Measurements from ENCODE around the gene EIF1B.
A peak's percentile ranks its signal among the peaks of the same experiment; 100 is the strongest.
"Not testable (repeated sequence)": the region's sequence is repeated elsewhere in the genome, so short reads cannot be mapped to it uniquely, and the experiment has no call there.

EIF1B gene

DNA sequence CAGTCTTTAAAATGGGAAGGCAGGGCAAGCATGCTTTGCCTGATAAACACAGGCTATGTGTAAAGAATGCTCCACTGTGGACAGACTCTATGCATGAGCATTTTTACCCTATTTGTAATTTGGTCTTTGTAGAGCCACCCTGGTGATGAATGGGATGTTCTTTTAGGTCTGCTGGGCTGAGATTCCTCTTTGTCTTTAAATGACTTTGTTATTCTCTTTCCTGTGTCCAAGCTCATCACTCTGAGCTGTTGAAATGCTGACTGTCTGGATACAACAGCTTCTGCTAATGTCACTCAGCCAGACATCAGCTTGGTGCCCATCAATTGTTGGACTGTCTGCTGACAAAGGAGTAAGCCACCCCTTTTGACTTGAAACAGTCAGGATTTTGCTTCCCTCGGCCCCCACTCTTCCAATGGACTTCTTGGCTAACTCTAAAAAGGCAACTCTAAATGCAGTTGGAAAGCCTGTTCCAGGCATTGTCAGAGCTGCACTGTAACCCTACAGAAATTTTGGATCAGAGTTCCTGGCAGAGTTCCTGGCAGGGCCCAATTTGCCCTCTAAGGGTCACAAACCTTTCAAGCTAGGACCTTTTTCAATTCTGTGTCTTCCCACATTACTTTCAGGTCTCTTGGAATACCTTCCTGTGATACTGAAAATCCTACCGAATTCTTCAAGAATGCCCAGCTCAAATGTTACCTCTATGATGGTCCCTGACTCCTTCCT lies 40.5 kb upstream of the EIF1B start:
- no peak overlapping the region for H3K18ac ChIP-seq (ENCODE audit: low read length)
- H2AK5ac ChIP-seq (ENCODE audit: low read length) = no peak overlapping the region
- H3K79me2 ChIP-seq (ENCODE audit: control insufficient read depth, insufficient read depth, low read length) = no peaks in the 10 kb centered on the region
- no peak for DNase-seq
- no peaks in the 10 kb centered on the region for H3K4me1 ChIP-seq (ENCODE audit: control insufficient read depth, low read depth, low read length)
- H3K9ac ChIP-seq (ENCODE audit: low read length) = no peak overlapping the region
- H3K56ac ChIP-seq (ENCODE audit: low read length) = no peak overlapping the region
- no peak overlapping the region for H2BK15ac ChIP-seq (replicated peaks; ENCODE audit: low read depth)
- H4K5ac ChIP-seq (ENCODE audit: low read length) = no peak overlapping the region
- H3K36me3 ChIP-seq (ENCODE audit: control insufficient read depth, insufficient read depth, low read length) = no peaks in the 10 kb centered on the region
- no peak overlapping the region for H3K4me3 ChIP-seq (ENCODE audit: low read length)
- H3K4me2 ChIP-seq (ENCODE audit: low read length) = no peak overlapping the region
- WGBS (ENCODE audit: extremely low coverage, insufficient coverage, low lambda C conversion rate) = no CpG with 5 or more reads among the region's 2 CpGs
- no peaks in the 10 kb centered on the region for H3K79me1 ChIP-seq (ENCODE audit: low read length)
- H4K8ac ChIP-seq (ENCODE audit: low read depth, low read length) = no peak overlapping the region
- no peak overlapping the region for H2BK5ac ChIP-seq (ENCODE audit: low read length)
- no peak overlapping the region for H3K4ac ChIP-seq (ENCODE audit: low read depth, low read length)
- H2BK120ac ChIP-seq (ENCODE audit: low read depth, low read length) = no peak overlapping the region
- H3K23ac ChIP-seq (ENCODE audit: low read length) = no peak overlapping the region
- H3K27ac ChIP-seq (ENCODE audit: low read depth, low read length) = no peak overlapping the region
- H3K27me3 ChIP-seq (ENCODE audit: insufficient read depth, low read length, poor library complexity) = no peaks in the 10 kb centered on the region

DNA sequence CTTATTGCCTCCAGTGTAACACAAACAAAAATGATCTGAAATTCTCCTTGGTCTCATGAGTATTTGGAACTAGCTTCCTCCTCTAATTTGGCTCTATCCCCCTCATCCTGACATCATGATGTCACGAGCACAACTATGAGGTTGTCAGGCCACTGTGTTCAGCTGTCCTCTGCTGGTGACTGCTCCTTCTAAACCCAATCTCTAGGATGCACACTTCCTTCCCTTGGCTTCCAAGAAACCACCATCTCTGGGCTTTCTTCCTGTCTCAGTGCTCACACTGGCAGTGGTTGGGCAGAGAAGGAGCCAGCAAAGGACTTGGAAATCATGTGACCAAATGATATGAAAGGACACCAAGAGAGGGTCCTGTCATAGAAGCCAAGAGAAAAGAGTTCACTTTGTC lies 30.7 kb upstream of the EIF1B start:
- Histone ChIP-seq H3K27me3 (ENCODE audit: insufficient read depth, low read length, poor library complexity) (no peaks in the 10 kb centered on the region), H2AK5ac (ENCODE audit: low read length) (no peak overlapping the region), H2BK120ac (ENCODE audit: low read depth, low read length) (no peak overlapping the region), H3K27ac (ENCODE audit: low read depth, low read length) (no peak overlapping the region), H3K18ac (ENCODE audit: low read length) (no peak overlapping the region), H3K79me2 (ENCODE audit: control insufficient read depth, insufficient read depth, low read length) (no peaks in the 10 kb centered on the region), H3K36me3 (ENCODE audit: control insufficient read depth, insufficient read depth, low read length) (no peaks in the 10 kb centered on the region), H3K4me1 (ENCODE audit: control insufficient read depth, low read depth, low read length) (no peaks in the 10 kb centered on the region), H3K4me2 (ENCODE audit: low read length) (no peak overlapping the region), H3K56ac (ENCODE audit: low read length) (no peak overlapping the region), H3K79me1 (ENCODE audit: low read length) (no peaks in the 10 kb centered on the region), H4K8ac (ENCODE audit: low read depth, low read length) (no peak overlapping the region), H3K4ac (ENCODE audit: low read depth, low read length) (no peak overlapping the region), H2BK5ac (ENCODE audit: low read length) (no peak overlapping the region), H3K9ac (ENCODE audit: low read length) (no peak overlapping the region), H4K5ac (ENCODE audit: low read length) (no peak overlapping the region), H3K4me3 (ENCODE audit: low read length) (no peak overlapping the region), H3K23ac (ENCODE audit: low read length) (no peak overlapping the region), H2BK15ac (replicated peaks; ENCODE audit: low read depth) (no peak overlapping the region)
- WGBS (ENCODE audit: extremely low coverage, insufficient coverage, low lambda C conversion rate) = no CpG with 5 or more reads among the region's 1 CpG
- DNase-seq = no peak

GRCh38 chr3:40281995-40282394 lies 27.5 kb upstream of the EIF1B start:
- Histone ChIP-seq H3K36me3 (ENCODE audit: control insufficient read depth, insufficient read depth, low read length) (no peaks in the 10 kb centered on the region), H3K56ac (ENCODE audit: low read length) (no peak overlapping the region), H3K23ac (ENCODE audit: low read length) (no peak overlapping the region), H3K4me1 (ENCODE audit: control insufficient read depth, low read depth, low read length) (no peaks in the 10 kb centered on the region), H3K18ac (ENCODE audit: low read length) (no peak overlapping the region), H2AK5ac (ENCODE audit: low read length) (no peak overlapping the region), H2BK5ac (ENCODE audit: low read length) (no peak overlapping the region), H4K5ac (ENCODE audit: low read length) (no peak overlapping the region), H3K4me2 (ENCODE audit: low read length) (no peak overlapping the region), H3K79me2 (ENCODE audit: control insufficient read depth, insufficient read depth, low read length) (no peaks in the 10 kb centered on the region), H2BK120ac (ENCODE audit: low read depth, low read length) (no peak overlapping the region), H3K4ac (ENCODE audit: low read depth, low read length) (no peak overlapping the region), H3K79me1 (ENCODE audit: low read length) (no peaks in the 10 kb centered on the region), H2BK15ac (replicated peaks; ENCODE audit: low read depth) (no peak overlapping the region), H3K4me3 (ENCODE audit: low read length) (no peak overlapping the region), H3K27me3 (ENCODE audit: insufficient read depth, low read length, poor library complexity) (no peaks in the 10 kb centered on the region), H3K9ac (ENCODE audit: low read length) (no peak overlapping the region), H3K27ac (ENCODE audit: low read depth, low read length) (no peak overlapping the region), H4K8ac (ENCODE audit: low read depth, low read length) (no peak overlapping the region)
- no CpG with 5 or more reads among the region's 2 CpGs for WGBS (ENCODE audit: extremely low coverage, insufficient coverage, low lambda C conversion rate)
- DNase-seq = no peak

- H2AK5ac ChIP-seq (ENCODE audit: low read length); H3K36me3 ChIP-seq (ENCODE audit: control insufficient read depth, insufficient read depth, low read length); H3K9ac ChIP-seq (ENCODE audit: low read length); DNase-seq; H3K27ac ChIP-seq (ENCODE audit: low read depth, low read length); H3K4me1 ChIP-seq (ENCODE audit: control insufficient read depth, low read depth, low read length); H2BK120ac ChIP-seq (ENCODE audit: low read depth, low read length); H3K23ac ChIP-seq (ENCODE audit: low read length); H3K4me2 ChIP-seq (ENCODE audit: low read length); H3K18ac ChIP-seq (ENCODE audit: low read length); H2BK15ac ChIP-seq (replicated peaks; ENCODE audit: low read depth); H3K4ac ChIP-seq (ENCODE audit: low read depth, low read length); H3K4me3 ChIP-seq (ENCODE audit: low read length); H3K79me2 ChIP-seq (ENCODE audit: control insufficient read depth, insufficient read depth, low read length); H2BK5ac ChIP-seq (ENCODE audit: low read length); H4K5ac ChIP-seq (ENCODE audit: low read length); H3K56ac ChIP-seq (ENCODE audit: low read length); H3K27me3 ChIP-seq (ENCODE audit: insufficient read depth, low read length, poor library complexity); H4K8ac ChIP-seq (ENCODE audit: low read depth, low read length); H3K79me1 ChIP-seq (ENCODE audit: low read length): not testable (repeated sequence)
- WGBS (ENCODE audit: extremely low coverage, insufficient coverage, low lambda C conversion rate) = no CpG with 5 or more reads among the region's 5 CpGs
Observed at GRCh38 chr3:40283057-40283456, 26.4 kb upstream of the EIF1B start.

DNA sequence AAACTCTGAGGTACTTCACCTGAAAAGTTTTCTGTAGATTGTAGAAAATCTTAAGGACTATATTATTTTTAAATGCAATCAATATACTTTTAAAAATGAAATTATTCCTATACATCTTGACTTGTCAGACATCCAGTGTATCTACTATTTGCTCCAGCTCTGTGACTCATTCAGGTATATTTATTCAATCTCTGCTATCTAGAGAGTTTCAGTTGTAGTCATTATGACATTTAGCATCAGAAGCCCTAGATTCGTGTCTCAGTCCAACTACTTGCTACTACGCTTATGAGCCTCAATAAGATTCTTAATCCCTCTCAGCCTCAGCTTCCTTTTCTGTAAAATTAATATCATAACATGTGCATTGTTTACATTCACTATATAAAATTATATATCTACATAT lies 22.3 kb upstream of the EIF1B start:
- Histone ChIP-seq H3K36me3 (ENCODE audit: control insufficient read depth, insufficient read depth, low read length) (no peaks in the 10 kb centered on the region), H3K18ac (ENCODE audit: low read length) (no peak overlapping the region), H3K56ac (ENCODE audit: low read length) (no peak overlapping the region), H2BK15ac (replicated peaks; ENCODE audit: low read depth) (no peak overlapping the region), H2BK120ac (ENCODE audit: low read depth, low read length) (no peak overlapping the region), H3K27ac (ENCODE audit: low read depth, low read length) (no peak overlapping the region), H3K4me1 (ENCODE audit: control insufficient read depth, low read depth, low read length) (peaks cover 5% of the 10 kb centered on the region), H3K4me3 (ENCODE audit: low read length) (no peak overlapping the region), H3K79me2 (ENCODE audit: control insufficient read depth, insufficient read depth, low read length) (no peaks in the 10 kb centered on the region), H3K79me1 (ENCODE audit: low read length) (no peaks in the 10 kb centered on the region), H3K4me2 (ENCODE audit: low read length) (no peak overlapping the region), H2AK5ac (ENCODE audit: low read length) (no peak overlapping the region), H3K23ac (ENCODE audit: low read length) (no peak overlapping the region), H4K5ac (ENCODE audit: low read length) (no peak overlapping the region), H3K9ac (ENCODE audit: low read length) (no peak overlapping the region), H3K27me3 (ENCODE audit: insufficient read depth, low read length, poor library complexity) (no peaks in the 10 kb centered on the region), H2BK5ac (ENCODE audit: low read length) (no peak overlapping the region), H3K4ac (ENCODE audit: low read depth, low read length) (no peak overlapping the region), H4K8ac (ENCODE audit: low read depth, low read length) (no peak overlapping the region)
- no CpG with 5 or more reads among the region's 2 CpGs for WGBS (ENCODE audit: extremely low coverage, insufficient coverage, low lambda C conversion rate)
- DNase-seq = no peak

DNA sequence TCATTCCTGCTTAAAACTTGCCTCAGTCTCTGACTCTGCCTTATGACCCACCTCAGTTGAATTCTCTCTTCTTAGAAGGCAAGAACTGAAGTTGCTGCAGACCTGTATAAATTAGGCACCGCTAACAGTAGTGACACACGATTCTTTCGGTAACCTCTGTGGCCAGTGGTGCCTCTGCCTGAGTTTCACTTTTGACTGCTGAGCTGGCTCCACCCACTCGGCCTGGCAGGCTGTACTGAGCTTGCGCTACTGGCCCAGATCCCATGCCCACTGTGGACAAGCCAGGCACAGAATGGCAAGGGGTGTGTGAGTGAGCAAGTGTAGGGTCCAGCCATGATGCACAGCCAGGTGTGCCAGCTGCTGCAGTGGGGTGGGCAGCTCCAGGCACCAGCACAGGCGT lies 19.1 kb upstream of the EIF1B start:
- H3K4me1 ChIP-seq (ENCODE audit: control insufficient read depth, low read depth, low read length) = peaks cover 9% of the 10 kb centered on the region
- H3K4me2 ChIP-seq (ENCODE audit: low read length) = no peak overlapping the region
- H3K79me2 ChIP-seq (ENCODE audit: control insufficient read depth, insufficient read depth, low read length) = no peaks in the 10 kb centered on the region
- no peak overlapping the region for H3K23ac ChIP-seq (ENCODE audit: low read length)
- H3K56ac ChIP-seq (ENCODE audit: low read length) = peak overlapping the region; percentile 77
- H2BK5ac ChIP-seq (ENCODE audit: low read length) = peak overlapping the region; percentile 89
- H2BK120ac ChIP-seq (ENCODE audit: low read depth, low read length) = no peak overlapping the region
- no peak overlapping the region for H2BK15ac ChIP-seq (replicated peaks; ENCODE audit: low read depth)
- no CpG with 5 or more reads among the region's 6 CpGs for WGBS (ENCODE audit: extremely low coverage, insufficient coverage, low lambda C conversion rate)
- no peak for DNase-seq
- peak overlapping the region; percentile 37 for H2AK5ac ChIP-seq (ENCODE audit: low read length)
- H3K79me1 ChIP-seq (ENCODE audit: low read length) = no peaks in the 10 kb centered on the region
- H3K9ac ChIP-seq (ENCODE audit: low read length) = no peak overlapping the region
- H3K18ac ChIP-seq (ENCODE audit: low read length) = no peak overlapping the region
- H3K36me3 ChIP-seq (ENCODE audit: control insufficient read depth, insufficient read depth, low read length) = no peaks in the 10 kb centered on the region
- H3K4ac ChIP-seq (ENCODE audit: low read depth, low read length) = no peak overlapping the region
- no peak overlapping the region for H4K5ac ChIP-seq (ENCODE audit: low read length)
- H4K8ac ChIP-seq (ENCODE audit: low read depth, low read length) = no peak overlapping the region
- no peak overlapping the region for H3K27ac ChIP-seq (ENCODE audit: low read depth, low read length)
- no peak overlapping the region for H3K4me3 ChIP-seq (ENCODE audit: low read length)
- no peaks in the 10 kb centered on the region for H3K27me3 ChIP-seq (ENCODE audit: insufficient read depth, low read length, poor library complexity)

Measured in mesendoderm (in vitro differentiated cells).